HFFc6 (cell line): ENCODE results near the gene UBE4B. TPM values are rescaled to one million over a fixed set of nuclear protein-coding genes. Genes with fewer than 3 reads are reported as not detected.

Experiments used
- DNase-seq: peaks from one replicate; pipeline ENCODE4 v3.0.0-alpha.2; 2018
- H3K27ac Mint-ChIP-seq: 2 replicates; pipeline ENCODE4 v1.8.0; 2020; ENCODE audit warnings: mild to moderate bottlenecking, mixed read lengths
- H3K27me3 Mint-ChIP-seq: 2 replicates; pipeline ENCODE4 v1.8.0; 2021; ENCODE audit warnings: mild to moderate bottlenecking, moderate library complexity, mixed read lengths; ENCODE audit not compliant: insufficient read depth
- H3K36me3 Mint-ChIP-seq: 2 replicates; pipeline ENCODE4 v1.8.0; 2021; ENCODE audit warnings: low read depth, mixed read lengths
- H3K4me1 Mint-ChIP-seq: 2 replicates; pipeline ENCODE4 v1.8.0; 2020; ENCODE audit warnings: low read depth, mixed read lengths
- H3K4me3 Mint-ChIP-seq: 2 replicates; pipeline ENCODE4 v1.8.0; 2020; ENCODE audit warnings: mild to moderate bottlenecking, moderate library complexity, mixed read lengths
- H3K9me3 Mint-ChIP-seq: 2 replicates; pipeline ENCODE4 v1.8.0; 2020; ENCODE audit warnings: mild to moderate bottlenecking, mixed read lengths
- microRNA-seq: library from miRNA; unstranded; fragments of <30 nt; microRNA quantifications from one replicate; pipeline ENCODE4, GENCODE V29; 2019
- total RNA-seq, 6 experiments: library from RNA; stranded (reverse); fragmentation: NEBNext Ultra II Directional; extraction: Animal tissue kit (Norgen Biotek cat#: 25700); gene quantifications; 2 replicates in 1 of 6; 3 replicates in 5 of 6; pipeline ENCODE4 v1.2.3, GENCODE V29; 2021
- TF ChIP-seq, protein P1 (sequence below): fragments of 200-600 bp; sonication (generic); IDR thresholded peaks from 2 replicates; pipeline ENCODE4 v1.5.0; 2021; ENCODE audit warnings: antibody characterized with exemption, mild to moderate bottlenecking

UBE4B gene
- total RNA-seq, 6 experiments from 2014 or later: 46.2 to 66.0 (median 58.6) TPM

DNA sequence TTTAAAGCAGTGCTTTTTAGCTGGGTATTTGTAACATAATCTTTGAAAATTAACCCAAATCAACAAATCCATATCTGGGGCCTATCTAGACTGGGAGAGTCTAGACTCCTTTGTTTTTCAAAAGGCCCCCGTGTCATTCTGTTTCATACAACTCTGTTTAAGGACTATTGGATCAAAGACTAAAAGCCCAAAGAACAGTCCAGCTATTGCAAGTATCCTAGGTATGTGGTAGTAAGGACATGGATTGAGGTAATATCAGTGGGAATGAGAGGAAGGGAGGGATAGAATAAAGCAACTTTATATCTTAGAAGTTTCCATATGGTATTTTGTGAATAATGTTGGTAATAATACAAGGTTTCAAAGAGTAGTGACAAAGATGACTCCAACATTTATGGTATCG, 195.8 kb downstream of the UBE4B start:
- Mint-ChIP-seq H3K27me3 (no peaks in the 10 kb centered on the region; the same call in 1 of the 2 replicates), H3K27ac (no peak overlapping the region), H3K4me1 (peaks cover 57% of the 10 kb centered on the region), H3K4me3 (no peak overlapping the region), H3K36me3 (no peaks in the 10 kb centered on the region), H3K9me3 (no peaks in the 10 kb centered on the region)
- TF ChIP-seq, protein P1, sequence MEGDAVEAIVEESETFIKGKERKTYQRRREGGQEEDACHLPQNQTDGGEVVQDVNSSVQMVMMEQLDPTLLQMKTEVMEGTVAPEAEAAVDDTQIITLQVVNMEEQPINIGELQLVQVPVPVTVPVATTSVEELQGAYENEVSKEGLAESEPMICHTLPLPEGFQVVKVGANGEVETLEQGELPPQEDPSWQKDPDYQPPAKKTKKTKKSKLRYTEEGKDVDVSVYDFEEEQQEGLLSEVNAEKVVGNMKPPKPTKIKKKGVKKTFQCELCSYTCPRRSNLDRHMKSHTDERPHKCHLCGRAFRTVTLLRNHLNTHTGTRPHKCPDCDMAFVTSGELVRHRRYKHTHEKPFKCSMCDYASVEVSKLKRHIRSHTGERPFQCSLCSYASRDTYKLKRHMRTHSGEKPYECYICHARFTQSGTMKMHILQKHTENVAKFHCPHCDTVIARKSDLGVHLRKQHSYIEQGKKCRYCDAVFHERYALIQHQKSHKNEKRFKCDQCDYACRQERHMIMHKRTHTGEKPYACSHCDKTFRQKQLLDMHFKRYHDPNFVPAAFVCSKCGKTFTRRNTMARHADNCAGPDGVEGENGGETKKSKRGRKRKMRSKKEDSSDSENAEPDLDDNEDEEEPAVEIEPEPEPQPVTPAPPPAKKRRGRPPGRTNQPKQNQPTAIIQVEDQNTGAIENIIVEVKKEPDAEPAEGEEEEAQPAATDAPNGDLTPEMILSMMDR: no peak
- no peak for DNase-seq

DNA sequence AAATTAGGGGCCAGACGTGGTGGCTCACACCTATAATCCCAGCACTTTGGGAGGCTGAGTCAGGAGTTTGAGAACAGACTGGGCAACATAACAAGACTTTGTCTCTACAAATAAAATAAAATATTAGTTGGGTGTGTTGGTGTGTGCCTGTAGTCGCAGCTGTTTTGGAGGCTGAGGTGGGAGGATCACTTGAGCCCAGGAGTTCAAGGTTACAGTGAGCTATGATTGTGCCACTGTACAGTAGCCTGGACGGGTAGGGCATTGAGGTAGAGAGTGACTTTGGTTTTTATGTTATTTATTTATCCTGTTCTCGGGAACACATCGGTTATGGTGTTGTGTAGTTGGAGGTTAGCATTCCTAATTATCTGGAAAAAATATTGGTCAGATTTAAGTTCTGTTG, 197.1 kb downstream of the UBE4B start:
- H3K9me3 Mint-ChIP-seq: no peaks in the 10 kb centered on the region

More for the DNA sequence above, 197.1 kb downstream of the UBE4B start:
- peak overlapping the region; percentile 80 for H3K27ac Mint-ChIP-seq
- no peak overlapping the region; the same call in 1 of the 2 replicates for H3K4me3 Mint-ChIP-seq
- no peak for DNase-seq
- TF ChIP-seq, protein P1: no peak
- H3K36me3 Mint-ChIP-seq: no peaks in the 10 kb centered on the region
- no peaks in the 10 kb centered on the region; the same call in 1 of the 2 replicates for H3K27me3 Mint-ChIP-seq
- H3K4me1 Mint-ChIP-seq: peaks cover 54% of the 10 kb centered on the region

Small RNAs within 50 kb of the gene (microRNA-seq; reads per million reads assigned to microRNA genes)
- gene MIR1273D: not detected

Other genes starting within 250 kb of the UBE4B start
- 100 to 1,000 TPM; 128 to 151 (median 137) TPM for gene CLSTN1, start 209.0 kb upstream of the UBE4B start, total RNA-seq
- 10 to 100 TPM; 19.7 to 25.5 (median 21.4) TPM for gene CTNNBIP1, start 122.7 kb upstream of the UBE4B start, total RNA-seq
- gene LZIC, start 89.6 kb upstream of the UBE4B start, total RNA-seq: 10 to 100 TPM; 28.0 to 34.8 (median 30.9) TPM
- 10 to 100 TPM; 12.9 to 16.0 (median 14.8) TPM for gene NMNAT1, start 89.5 kb upstream of the UBE4B start, total RNA-seq
- under 1 TPM in 4 of 6 experiments, not detected in 2; 0.37 to 0.76 (median 0.47) TPM for gene RBP7, start 35.7 kb upstream of the UBE4B start, total RNA-seq
- 10 to 100 TPM; 35.2 to 41.6 (median 39.3) TPM for gene KIF1B, start 177.6 kb downstream of the UBE4B start, total RNA-seq